NCI-H510A treated with DMSO at 0.1 percent for 48 hours (cell line): Measurements from ENCODE around the gene CARM1.

ENCODE experiments used
- DNase-seq: peaks from one replicate; lab custom pipeline; 2025; lab: John Stamatoyannopoulos, UW

CARM1 gene

GRCh38 chr19:10908380-10908960 is 37.1 kb downstream of the CARM1 start:
- DNase-seq, result no peak

- DNase-seq, result no peak
These were observed 40.4 kb downstream of the CARM1 start for GRCh38 chr19:10911579-10912363.

- no peak for DNase-seq
These were observed 41.3 kb downstream of the CARM1 start for GRCh38 chr19:10912619-10913018.

- no peak for DNase-seq
These were observed 42.5 kb downstream of the CARM1 start for GRCh38 chr19:10913716-10914340.

- DNase-seq, result no peak
These were observed 44.1 kb downstream of the CARM1 start for GRCh38 chr19:10915130-10916091.

- no peak for DNase-seq
These were observed 45.2 kb downstream of the CARM1 start for GRCh38 chr19:10916602-10917001.

- DNase-seq, result peak; percentile 33
These were observed 47.0 kb downstream of the CARM1 start for GRCh38 chr19:10918359-10918758.

GRCh38 chr19:10919352-10920287 is 48.3 kb downstream of the CARM1 start:
- peak; percentile 86 for DNase-seq

GRCh38 chr19:10920288-10920655 is 48.9 kb downstream of the CARM1 start:
- DNase-seq, result no peak

GRCh38 chr19:10920781-10921180 is 49.4 kb downstream of the CARM1 start:
- DNase-seq, result no peak

GRCh38 chr19:10921199-10921909 is 50.0 kb downstream of the CARM1 start:
- no peak for DNase-seq

GRCh38 chr19:10921910-10922637 is 50.7 kb downstream of the CARM1 start:
- no peak for DNase-seq

GRCh38 chr19:10922638-10923014 is 51.3 kb downstream of the CARM1 start:
- no peak for DNase-seq

GRCh38 chr19:10923260-10924112 is 52.1 kb downstream of the CARM1 start:
- DNase-seq, result no peak

GRCh38 chr19:10924597-10924996 is 53.2 kb downstream of the CARM1 start:
- no peak for DNase-seq

GRCh38 chr19:10927730-10928562 is 56.6 kb downstream of the CARM1 start:
- no peak for DNase-seq

- peak; percentile 99 for DNase-seq
These were observed 57.4 kb downstream of the CARM1 start, which contains the start of the genes TIMM29 and YIPF2 for GRCh38 chr19:10928563-10929401. Gene TIMM29 (plus strand): TSS chr19:10928811. CDS start chr19:10928823, 12 bp downstream. Gene YIPF2 (minus strand): TSS chr19:10928639. CDS start chr19:10928410, 229 bp downstream.
